K562 treated with DMSO at 1 percent for 24 hours (cell line): ENCODE data around the gene MDM4. TPM values are rescaled to one million over a fixed set of nuclear protein-coding genes. Genes with fewer than 3 reads are reported as not detected.

Source experiments
- total RNA-seq: library from RNA; unstranded; fragments of 300-600 nt; gene quantifications from 2 replicates; pipeline ENCODE4 v1.2.3, GENCODE V29; 2022; ENCODE audit warnings: low read depth; ENCODE audit not compliant: insufficient read depth

Gene MDM4, protein sequence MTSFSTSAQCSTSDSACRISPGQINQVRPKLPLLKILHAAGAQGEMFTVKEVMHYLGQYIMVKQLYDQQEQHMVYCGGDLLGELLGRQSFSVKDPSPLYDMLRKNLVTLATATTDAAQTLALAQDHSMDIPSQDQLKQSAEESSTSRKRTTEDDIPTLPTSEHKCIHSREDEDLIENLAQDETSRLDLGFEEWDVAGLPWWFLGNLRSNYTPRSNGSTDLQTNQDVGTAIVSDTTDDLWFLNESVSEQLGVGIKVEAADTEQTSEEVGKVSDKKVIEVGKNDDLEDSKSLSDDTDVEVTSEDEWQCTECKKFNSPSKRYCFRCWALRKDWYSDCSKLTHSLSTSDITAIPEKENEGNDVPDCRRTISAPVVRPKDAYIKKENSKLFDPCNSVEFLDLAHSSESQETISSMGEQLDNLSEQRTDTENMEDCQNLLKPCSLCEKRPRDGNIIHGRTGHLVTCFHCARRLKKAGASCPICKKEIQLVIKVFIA
- total RNA-seq = 3.5 and 4.0 TPM in 2 replicates

GRCh38 chr1:204516180-204516879 is at the start of gene MDM4:
Gene MDM4 (plus strand): TSS chr1:204516406. CDS start chr1:204525519, 9,113 bp downstream.

DNA sequence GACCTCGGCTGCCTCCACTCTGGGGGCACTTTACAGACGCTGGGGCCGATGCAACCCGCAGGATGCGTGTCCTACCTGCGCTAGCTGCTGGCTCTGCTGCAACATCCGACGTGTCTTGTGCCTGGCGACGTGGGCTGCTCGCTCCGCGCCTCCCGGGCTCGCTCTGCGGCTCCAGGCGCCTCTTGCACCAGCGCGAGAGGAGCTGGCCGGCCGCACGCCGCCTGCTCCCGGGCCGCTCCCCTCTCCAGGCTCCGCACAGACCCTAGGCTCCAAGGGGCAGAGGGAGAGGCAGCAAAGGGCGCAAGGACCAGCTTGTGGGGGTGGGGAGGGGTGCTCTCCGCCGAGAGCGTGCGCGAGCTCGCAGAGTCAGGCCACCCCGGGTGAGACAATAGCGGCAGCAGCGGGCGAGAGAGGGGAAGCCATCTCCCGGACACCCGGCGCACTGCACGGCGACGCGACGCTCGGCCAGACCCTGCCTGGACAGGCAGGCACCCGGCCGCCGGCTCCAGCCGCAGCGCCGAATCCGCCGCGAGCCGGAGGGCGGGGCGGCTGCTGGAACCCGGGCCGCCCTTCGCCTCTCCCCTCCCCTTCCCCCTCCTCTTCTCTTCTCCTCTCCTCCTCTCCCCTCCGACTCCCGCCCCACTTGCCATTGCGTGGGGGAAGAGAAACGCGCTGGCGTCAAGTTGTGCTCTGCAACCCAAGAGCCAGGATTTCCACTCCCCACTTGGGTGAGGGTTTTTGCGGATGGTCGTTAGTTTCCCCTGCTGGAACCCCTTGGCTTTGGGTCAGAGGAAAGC is 21.7 kb upstream of the MDM4 start, which contains the start of gene PIK3C2B:
TSS of gene PIK3C2B (minus strand) at position 525 of the 797 bp plus-strand sequence. CDS start 25,003 bp downstream, outside the sequence.

Other genes starting within 250 kb of the MDM4 start
- 0.49 and 0.88 TPM in 2 replicates for gene PLEKHA6, start 156.5 kb upstream of the MDM4 start, total RNA-seq
- 29.6 and 31.5 TPM in 2 replicates for gene PPP1R15B, start 104.6 kb upstream of the MDM4 start, total RNA-seq
- 3.5 and 4.1 TPM in 2 replicates for gene PIK3C2B, start 21.6 kb upstream of the MDM4 start, total RNA-seq
- gene LRRN2, start 169.3 kb downstream of the MDM4 start, total RNA-seq = not detected in 2 replicates